ENCODE measurements around the gene KLHDC9.
"Not testable (repeated sequence)": the region's sequence is repeated elsewhere in the genome, so short reads cannot be mapped to it uniquely, and the experiment has no call there.

Gene KLHDC9

GRCh38 chr1:161061419-161061818 is 36.7 kb upstream of the KLHDC9 start:
- no peak overlapping the region for H3K27ac ChIP-seq
- TF ChIP-seq CTCF (conservative IDR thresholded peaks at IDR 0.05), result no peak

- H3K27ac ChIP-seq, result not testable (repeated sequence)
Measured at GRCh38 chr1:161063936-161064335, 34.2 kb upstream of the KLHDC9 start.

- H3K27ac ChIP-seq, result not testable (repeated sequence)
Measured at GRCh38 chr1:161065681-161066080, 32.5 kb upstream of the KLHDC9 start.

- H3K27ac ChIP-seq, result no peak overlapping the region
- no peak for TF ChIP-seq CTCF (conservative IDR thresholded peaks at IDR 0.05)
Measured at GRCh38 chr1:161066694-161067093, 31.5 kb upstream of the KLHDC9 start.

- no peak for TF ChIP-seq CTCF (conservative IDR thresholded peaks at IDR 0.05)
- no peak overlapping the region for H3K27ac ChIP-seq
Measured at GRCh38 chr1:161068306-161069234, 29.6 kb upstream of the KLHDC9 start.

- TF ChIP-seq CTCF (conservative IDR thresholded peaks at IDR 0.05), result no peak
- H3K27ac ChIP-seq, result no peak overlapping the region
Measured at GRCh38 chr1:161069241-161069640, 28.9 kb upstream of the KLHDC9 start.

- no peak for TF ChIP-seq CTCF (conservative IDR thresholded peaks at IDR 0.05)
- H3K27ac ChIP-seq, result no peak within 1 kb of the TSS
Measured at GRCh38 chr1:161069731-161070270, 28.4 kb upstream of the KLHDC9 start, which contains the start of gene ARHGAP30. TSS of gene ARHGAP30 (minus strand) at chr1:161069891. CDS start at chr1:161069624, 267 bp downstream.

- TF ChIP-seq CTCF (conservative IDR thresholded peaks at IDR 0.05), result no peak
- H3K27ac ChIP-seq, result no peak overlapping the region
Measured at GRCh38 chr1:161070761-161071160, 27.4 kb upstream of the KLHDC9 start.

Measured in VCaP (cell line).